ENCODE data around the gene FBXW8.

DNA sequence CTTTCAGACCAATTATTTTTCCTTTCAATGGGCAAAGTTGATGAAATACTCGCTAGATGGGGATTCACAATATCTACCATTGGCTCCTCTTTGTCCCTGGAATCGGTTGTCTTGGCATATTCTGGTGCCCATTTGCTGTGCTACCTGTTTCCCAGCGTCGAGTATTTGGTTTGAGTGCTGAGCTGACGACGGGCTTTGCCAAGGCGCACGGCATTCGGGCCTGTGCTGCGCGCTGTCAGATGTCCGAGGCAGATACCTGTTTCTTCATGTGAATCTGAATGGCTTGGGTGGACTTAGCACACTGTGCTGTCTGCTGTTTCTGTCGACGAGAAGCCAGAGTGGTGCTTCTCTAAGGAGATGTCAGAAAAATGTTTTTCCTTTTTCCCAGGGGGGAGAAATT is 107.5 kb downstream of the FBXW8 start:
- TF ChIP-seq, protein P1, sequence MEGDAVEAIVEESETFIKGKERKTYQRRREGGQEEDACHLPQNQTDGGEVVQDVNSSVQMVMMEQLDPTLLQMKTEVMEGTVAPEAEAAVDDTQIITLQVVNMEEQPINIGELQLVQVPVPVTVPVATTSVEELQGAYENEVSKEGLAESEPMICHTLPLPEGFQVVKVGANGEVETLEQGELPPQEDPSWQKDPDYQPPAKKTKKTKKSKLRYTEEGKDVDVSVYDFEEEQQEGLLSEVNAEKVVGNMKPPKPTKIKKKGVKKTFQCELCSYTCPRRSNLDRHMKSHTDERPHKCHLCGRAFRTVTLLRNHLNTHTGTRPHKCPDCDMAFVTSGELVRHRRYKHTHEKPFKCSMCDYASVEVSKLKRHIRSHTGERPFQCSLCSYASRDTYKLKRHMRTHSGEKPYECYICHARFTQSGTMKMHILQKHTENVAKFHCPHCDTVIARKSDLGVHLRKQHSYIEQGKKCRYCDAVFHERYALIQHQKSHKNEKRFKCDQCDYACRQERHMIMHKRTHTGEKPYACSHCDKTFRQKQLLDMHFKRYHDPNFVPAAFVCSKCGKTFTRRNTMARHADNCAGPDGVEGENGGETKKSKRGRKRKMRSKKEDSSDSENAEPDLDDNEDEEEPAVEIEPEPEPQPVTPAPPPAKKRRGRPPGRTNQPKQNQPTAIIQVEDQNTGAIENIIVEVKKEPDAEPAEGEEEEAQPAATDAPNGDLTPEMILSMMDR (IDR thresholded peaks at IDR 0.05; ENCODE audit: poor library complexity): no peak
- TF ChIP-seq EZH2phosphoT487 (IDR thresholded peaks at IDR 0.05; ENCODE audit: low read depth, severe bottlenecking, unreplicated experiment) (no peak), EZH2 (IDR thresholded peaks at IDR 0.05; ENCODE audit: borderline replicate concordance) (no peak)
